Fibroblast of peridontal ligament (primary cell): ENCODE data around the gene MBOAT7.

ENCODE experiments used
- DNase-seq: peaks from one replicate; pipeline ENCODE4 v3.0.0-alpha.2; 2010; ENCODE audit errors: extremely low read depth

The MBOAT7 gene

GRCh38 chr19:54138489-54139256, 50.7 kb downstream of the MBOAT7 start:
- no peak for DNase-seq

DNA sequence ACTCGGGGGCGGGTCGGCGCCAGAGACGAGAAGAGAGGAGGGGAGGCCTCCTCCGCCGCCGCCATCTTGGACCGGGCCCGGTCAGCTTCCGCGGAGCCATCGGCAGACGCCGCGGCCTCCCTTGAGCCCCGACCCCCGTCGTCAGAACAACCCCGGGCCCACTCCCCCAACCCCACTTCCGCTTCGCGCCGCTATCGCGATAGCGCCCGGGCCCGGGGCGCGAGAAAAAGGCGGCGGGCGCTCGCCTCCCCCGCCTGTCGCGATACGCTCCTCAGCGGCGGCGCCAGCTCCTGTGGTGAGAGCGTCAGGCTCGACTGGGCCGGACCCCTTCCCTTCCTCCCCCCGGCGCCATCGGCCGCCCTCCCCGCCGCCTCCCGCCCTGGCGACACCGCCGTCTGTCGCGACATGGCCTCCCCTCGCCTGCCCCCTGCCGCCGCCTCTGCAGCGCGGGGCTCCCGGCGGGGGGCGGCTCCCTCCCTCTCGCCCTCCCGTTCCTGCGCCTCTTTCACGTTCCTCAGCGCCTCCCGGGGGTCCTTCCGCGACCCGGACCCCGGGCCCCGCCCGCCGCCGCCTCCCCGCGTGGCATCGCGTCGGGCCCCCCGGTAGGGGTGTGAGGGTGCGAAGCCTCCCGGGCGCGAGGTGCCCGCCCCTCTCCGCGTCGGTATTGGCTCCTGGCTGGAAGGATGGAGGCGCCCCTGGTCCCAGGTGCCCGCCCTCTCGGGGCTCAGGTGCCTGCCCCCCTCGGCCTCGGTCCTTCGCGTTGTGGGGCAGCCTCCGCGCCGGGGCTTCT, 51.5 kb downstream of the MBOAT7 start, which contains the start of gene CNOT3:
Gene CNOT3 (plus strand): TSS at position 64 of the 790 bp plus-strand sequence. CDS start 5,217 bp downstream, outside the sequence.
- no peak for DNase-seq

GRCh38 chr19:54136864-54137698, 52.3 kb downstream of the MBOAT7 start:
- DNase-seq: peak; percentile 100

- peak; percentile 25 for DNase-seq
These were observed 53.1 kb downstream of the MBOAT7 start for GRCh38 chr19:54136086-54136863.

- no peak for DNase-seq
These were observed 55.3 kb downstream of the MBOAT7 start for GRCh38 chr19:54133957-54134590.

DNA sequence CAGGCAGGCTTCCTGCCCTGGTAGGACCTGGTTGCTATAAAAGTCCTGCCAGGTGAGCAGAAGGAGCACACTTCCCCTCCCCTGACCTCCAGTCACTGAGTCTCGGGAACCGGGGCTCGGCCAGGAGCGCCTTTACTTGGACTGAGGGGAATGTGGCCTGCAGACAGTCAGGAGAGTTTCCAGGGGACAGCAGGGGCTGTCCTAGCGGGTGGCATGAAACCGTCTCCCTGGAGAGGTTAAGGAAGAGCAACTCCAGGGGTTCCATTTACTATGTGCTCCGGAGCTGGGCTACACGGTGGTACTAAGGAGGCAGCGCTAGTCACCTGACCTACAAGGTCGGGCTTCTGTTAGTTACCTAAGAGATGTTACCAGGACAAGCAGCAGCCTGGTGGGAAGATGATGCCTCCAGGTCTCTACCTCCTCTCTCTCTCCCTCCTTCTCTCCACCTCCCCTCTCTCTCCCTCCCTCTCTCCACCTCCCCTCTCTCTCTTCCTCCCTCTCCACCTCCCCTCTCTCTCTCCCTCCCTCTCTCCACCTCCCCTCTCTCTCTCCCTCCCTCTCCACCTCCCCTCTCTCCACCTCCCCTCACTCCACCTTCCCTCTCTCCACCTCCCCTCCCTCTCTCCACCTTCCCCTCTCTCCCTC, 55.9 kb downstream of the MBOAT7 start:
- no peak for DNase-seq

DNA sequence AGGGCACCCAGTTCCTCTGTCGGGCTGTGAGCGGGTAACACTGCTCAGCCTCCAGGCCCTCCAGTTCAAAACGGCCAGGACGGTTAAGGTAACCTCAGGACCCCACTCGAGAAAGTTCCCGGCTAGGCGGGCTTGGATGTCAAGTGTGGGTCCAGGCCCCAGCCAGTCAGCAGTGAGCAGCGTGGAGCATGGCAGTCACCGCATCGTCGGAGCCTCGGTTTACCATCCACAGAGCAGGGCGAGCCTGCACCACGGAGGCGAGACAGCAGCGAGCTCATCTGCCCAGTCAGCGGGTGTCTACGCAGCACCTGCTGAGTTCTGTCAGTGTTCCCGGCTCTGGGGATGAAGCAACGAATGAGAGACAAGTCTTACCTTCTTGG, 59.8 kb downstream of the MBOAT7 start:
- DNase-seq: no peak

DNA sequence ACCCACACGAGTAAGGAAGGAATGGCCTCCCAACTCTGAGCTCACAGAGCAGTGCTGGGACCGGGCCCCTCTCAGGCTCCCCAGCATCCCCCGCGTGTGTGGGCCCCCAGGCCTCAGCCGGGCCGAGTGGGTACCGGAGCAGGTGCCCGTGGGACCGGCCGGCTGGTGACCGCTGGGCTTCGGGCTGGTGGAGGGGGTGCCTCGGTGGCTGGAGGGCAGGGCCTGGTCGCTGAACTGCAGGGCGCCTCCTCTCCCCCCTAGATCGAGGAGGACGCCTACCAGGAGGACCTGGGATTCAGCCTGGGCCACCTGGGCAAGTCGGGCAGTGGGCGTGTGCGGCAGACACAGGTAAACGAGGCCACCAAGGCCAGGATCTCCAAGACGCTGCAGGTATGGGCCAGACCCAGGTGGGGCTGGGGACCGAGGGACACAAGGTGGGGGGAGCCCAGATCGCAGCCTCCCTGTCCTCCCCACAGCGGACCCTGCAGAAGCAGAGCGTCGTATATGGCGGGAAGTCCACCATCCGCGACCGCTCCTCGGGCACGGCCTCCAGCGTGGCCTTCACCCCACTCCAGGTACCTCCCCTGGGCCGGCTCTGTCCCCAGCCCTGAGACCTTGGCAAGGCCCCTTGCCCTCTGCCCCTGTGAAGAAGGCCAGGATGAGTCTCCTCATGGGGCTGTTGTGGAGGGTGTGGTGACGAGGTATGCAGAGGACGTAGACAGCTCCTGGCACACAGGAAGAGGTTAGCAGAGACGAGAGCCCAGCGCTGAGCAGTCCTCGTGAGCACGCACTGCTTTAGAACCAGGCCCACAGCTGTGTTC, 60.4 kb downstream of the MBOAT7 start:
- DNase-seq: no peak

DNA sequence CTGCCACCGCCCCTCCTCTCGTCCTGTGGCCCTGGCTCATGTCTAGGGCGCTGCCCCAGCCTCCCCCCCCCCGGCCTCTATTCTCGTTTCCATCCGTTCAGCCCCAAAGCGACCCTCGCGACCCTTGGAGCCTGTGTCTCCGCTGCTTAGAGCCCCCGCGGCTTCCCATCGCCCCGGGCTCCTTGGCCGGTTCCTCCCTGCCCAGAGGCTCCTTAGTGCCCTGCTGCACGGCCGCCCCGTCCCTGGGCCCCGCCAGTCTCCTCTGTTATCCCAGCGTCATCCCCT, 61.0 kb downstream of the MBOAT7 start:
- no peak for DNase-seq

- DNase-seq: no peak
These were observed 61.5 kb downstream of the MBOAT7 start for GRCh38 chr19:54127688-54128440.

GRCh38 chr19:54125713-54126112, 63.7 kb downstream of the MBOAT7 start:
- DNase-seq: no peak

- DNase-seq: no peak
These were observed 65.0 kb downstream of the MBOAT7 start for GRCh38 chr19:54124393-54124792.

- no peak for DNase-seq
These were observed 65.7 kb downstream of the MBOAT7 start for GRCh38 chr19:54123682-54124081.
